ENCODE data around the gene HLA-A. TPM values are rescaled to one million over a fixed set of nuclear protein-coding genes. Genes with fewer than 3 reads are reported as not detected.
"Not testable (repeated sequence)": the region's sequence is repeated elsewhere in the genome, so short reads cannot be mapped to it uniquely, and the experiment has no call there.

The HLA-A gene
- polyA plus RNA-seq, 4 donors, result 162 to 262 (median 187) TPM

- not testable (repeated sequence) for DNase-seq (ENCODE audit: low read depth in 4 of 4, low spot score in 2 of 4)
Observed at GRCh38 chr6:29930047-29930446, 12.3 kb upstream of the HLA-A start.

DNA sequence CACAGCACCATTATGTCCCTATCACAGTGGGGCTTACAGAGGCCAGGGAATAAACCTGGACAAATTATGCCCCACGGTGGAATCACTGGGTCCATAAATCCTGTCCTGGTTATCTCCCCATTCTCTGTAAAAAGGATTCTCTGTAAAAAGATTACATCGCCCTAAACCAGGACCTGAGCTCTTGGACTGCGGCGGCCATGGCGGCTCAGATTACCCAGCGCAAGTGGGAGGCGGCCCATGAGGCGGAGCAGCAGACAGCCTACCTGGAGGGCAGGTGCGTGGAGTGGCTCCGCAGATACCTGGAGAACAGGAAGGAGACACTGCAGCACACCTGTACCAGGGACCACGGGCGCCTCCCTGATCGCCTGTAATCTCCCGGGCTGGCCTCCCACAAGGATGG, 8.4 kb upstream of the HLA-A start:
- no peak for DNase-seq (ENCODE audit: low read depth in 4 of 4, low spot score in 2 of 4)

GRCh38 chr6:29935273-29935955, 6.9 kb upstream of the HLA-A start:
- no peak for DNase-seq (ENCODE audit: low read depth in 4 of 4, low spot score in 2 of 4)

- no peak for DNase-seq (ENCODE audit: low read depth in 4 of 4, low spot score in 2 of 4)
Observed at GRCh38 chr6:29938746-29939508, 3.4 kb upstream of the HLA-A start.

DNA sequence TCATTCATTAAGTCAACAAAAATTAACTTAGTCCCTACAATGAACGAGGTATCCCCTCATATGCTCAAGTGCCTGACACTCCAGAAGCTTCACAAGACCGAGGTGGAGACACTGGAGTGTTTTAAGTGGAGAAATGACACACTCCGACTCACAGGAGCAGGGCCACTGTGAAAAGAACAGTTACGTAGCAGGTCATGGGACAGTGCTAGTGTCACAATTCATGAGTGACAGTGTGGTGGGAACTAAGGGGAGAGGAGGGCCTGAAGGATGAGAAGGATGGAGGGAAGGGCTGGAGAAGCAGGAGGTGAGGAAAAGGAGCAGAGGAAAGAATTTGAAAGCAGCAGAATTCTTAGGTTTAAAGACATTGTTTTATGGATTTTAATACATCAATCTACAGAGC, 1.3 kb upstream of the HLA-A start:
- DNase-seq (ENCODE audit: low read depth in 4 of 4, low spot score in 2 of 4), result no peak

GRCh38 chr6:29941471-29941870, 861 bp upstream of the HLA-A start:
- no peak for DNase-seq (ENCODE audit: low read depth in 4 of 4, low spot score in 2 of 4)

DNA sequence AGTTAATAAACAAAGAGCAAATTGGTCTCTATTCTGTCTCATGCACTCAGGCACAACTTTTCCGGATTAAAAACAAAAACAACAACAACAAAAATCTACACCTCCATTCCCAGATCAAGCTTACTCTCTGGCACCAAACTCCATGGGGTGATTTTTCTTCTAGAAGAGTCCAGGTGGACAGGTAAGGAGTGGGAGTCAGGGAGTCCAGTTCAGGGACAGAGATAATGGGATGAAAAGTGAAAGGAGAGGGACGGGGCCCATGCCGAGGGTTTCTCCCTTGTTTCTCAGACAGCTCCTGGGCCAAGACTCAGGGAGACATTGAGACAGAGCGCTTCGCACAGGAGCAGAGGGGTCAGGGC, 437 bp upstream of the HLA-A start:
- DNase-seq (ENCODE audit: low read depth in 4 of 4, low spot score in 2 of 4), result no peak

DNA sequence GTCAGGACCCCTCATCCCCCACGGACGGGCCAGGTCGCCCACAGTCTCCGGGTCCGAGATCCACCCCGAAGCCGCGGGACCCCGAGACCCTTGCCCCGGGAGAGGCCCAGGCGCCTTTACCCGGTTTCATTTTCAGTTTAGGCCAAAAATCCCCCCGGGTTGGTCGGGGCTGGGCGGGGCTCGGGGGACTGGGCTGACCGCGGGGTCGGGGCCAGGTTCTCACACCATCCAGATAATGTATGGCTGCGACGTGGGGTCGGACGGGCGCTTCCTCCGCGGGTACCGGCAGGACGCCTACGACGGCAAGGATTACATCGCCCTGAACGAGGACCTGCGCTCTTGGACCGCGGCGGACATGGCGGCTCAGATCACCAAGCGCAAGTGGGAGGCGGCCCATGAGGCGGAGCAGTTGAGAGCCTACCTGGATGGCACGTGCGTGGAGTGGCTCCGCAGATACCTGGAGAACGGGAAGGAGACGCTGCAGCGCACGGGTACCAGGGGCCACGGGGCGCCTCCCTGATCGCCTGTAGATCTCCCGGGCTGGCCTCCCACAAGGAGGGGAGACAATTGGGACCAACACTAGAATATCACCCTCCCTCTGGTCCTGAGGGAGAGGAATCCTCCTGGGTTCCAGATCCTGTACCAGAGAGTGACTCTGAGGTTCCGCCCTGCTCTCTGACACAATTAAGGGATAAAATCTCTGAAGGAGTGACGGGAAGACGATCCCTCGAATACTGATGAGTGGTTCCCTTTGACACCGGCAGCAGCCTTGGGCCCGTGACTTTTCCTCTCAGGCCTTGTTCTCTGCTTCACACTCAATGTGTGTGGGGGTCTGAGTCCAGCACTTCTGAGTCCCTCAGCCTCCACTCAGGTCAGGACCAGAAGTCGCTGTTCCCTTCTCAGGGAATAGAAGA, 978 bp downstream of the HLA-A start:
- no peak for DNase-seq (ENCODE audit: low read depth in 4 of 4, low spot score in 2 of 4)

DNA sequence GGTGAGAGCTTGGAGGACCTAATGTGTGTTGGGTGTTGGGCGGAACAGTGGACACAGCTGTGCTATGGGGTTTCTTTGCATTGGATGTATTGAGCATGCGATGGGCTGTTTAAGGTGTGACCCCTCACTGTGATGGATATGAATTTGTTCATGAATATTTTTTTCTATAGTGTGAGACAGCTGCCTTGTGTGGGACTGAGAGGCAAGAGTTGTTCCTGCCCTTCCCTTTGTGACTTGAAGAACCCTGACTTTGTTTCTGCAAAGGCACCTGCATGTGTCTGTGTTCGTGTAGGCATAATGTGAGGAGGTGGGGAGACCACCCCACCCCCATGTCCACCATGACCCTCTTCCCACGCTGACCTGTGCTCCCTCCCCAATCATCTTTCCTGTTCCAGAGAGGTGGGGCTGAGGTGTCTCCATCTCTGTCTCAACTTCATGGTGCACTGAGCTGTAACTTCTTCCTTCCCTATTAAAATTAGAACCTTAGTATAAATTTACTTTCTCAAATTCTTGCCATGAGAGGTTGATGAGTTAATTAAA, 3.0 kb downstream of the HLA-A start:
- no peak for DNase-seq (ENCODE audit: low read depth in 4 of 4, low spot score in 2 of 4)

- DNase-seq (ENCODE audit: low read depth in 4 of 4, low spot score in 2 of 4), result no peak
Observed at GRCh38 chr6:29946223-29947076, 4.1 kb downstream of the HLA-A start.

GRCh38 chr6:29947077-29947980, 5.0 kb downstream of the HLA-A start:
- DNase-seq (ENCODE audit: low read depth in 4 of 4, low spot score in 2 of 4), result no peak

DNA sequence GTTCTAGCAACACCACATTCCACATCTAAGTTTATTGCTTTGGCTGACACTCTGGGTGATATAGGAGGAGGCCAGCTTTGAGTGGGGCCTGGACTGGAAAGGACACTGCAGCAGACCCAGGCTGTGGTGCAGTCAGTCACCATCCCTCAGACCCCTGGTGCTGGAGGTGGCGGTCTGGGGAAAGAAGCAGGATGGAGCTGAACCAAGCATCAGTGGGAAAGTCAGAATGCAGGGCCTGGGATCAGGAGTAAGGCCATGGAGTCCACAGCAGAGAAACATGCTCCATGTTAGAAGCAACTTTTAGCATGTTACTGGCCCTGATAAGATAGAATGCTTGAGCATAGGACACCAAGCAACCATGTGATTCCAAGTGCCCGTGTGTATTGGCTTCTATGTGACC, 5.9 kb downstream of the HLA-A start:
- DNase-seq (ENCODE audit: low read depth in 4 of 4, low spot score in 2 of 4), result no peak

DNA sequence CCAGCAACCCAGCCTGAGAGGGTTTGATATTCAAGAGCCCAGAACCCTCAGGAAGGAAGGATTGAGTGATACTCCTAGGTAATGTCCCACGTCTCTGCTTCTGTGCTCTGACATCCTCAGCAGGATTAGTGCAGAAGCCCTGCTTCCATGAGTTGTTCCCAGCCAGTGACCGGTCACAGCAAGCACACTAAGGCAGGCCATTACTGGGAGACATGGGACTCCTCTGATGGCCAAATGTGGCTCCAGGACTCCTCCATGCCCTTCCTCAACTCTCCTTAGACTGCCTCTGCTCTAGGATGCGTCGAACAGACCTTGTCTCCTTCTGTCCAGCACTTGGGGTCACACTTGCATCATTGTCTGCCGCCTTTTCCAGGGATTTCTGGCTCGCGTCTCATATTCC, 7.6 kb downstream of the HLA-A start:
- DNase-seq (ENCODE audit: low read depth in 4 of 4, low spot score in 2 of 4), result no peak

DNA sequence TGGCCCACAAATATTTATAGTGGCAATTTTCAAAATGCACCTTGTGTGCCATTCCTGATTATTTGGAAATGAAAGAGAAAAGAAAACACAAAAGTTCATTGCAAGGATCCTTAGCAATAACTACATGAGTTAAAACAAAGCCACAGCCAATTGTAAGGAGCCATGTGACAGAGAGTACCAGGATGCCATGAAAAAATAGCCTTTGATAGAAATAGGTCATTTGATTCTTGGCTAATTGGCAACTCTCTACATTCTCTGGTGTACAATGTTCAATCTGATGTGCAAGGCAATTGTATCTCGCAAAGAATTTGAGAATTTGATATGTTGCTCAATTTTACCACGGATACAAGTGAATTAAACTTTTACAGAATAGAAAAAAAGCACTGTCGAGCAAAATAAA, 9.6 kb downstream of the HLA-A start:
- no peak for DNase-seq (ENCODE audit: low read depth in 4 of 4, low spot score in 2 of 4)

DNA sequence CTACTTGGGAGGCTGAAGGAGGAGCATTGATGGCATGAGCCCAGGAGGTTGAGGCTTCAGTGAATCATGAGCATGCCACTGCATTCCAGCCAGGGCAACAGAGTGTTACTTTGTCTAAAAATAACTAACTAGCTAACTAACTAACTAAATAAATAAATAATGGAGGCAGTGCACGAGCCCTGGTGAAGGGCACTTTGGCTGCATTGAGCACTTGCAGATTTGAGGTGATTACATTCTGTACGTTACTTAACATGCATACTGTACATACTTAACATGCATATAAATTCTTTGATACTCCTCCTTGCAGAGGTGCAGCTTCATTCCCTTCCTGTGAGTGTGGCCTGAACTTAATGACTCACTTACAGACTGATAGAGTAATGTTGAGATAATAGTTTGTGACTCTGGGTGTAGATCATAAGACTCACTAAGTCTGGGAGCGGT, 10.7 kb downstream of the HLA-A start:
- no peak for DNase-seq (ENCODE audit: low read depth in 4 of 4, low spot score in 2 of 4)

GRCh38 chr6:29953686-29954085, 11.4 kb downstream of the HLA-A start:
- DNase-seq (ENCODE audit: low read depth in 4 of 4, low spot score in 2 of 4), result no peak

DNA sequence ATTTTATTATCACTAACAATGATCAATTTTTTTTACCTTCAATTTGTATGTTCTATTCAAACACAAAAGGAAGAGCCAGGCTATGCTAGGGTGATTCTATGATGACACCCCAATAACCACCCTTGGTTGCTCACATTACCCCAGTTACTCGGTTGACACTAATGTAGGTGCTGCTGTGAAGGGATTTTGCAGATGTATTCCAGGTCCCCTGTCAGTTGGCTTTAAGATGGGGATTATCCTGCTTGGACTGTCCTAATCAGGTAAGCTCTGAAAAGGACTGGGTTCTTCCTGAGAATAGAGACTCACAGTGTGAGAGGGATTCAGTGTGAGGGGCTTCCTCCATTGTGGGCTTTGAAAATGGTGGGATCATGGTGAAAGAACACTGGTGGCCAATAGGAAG, 11.9 kb downstream of the HLA-A start:
- no peak for DNase-seq (ENCODE audit: low read depth in 4 of 4, low spot score in 2 of 4)

DNA sequence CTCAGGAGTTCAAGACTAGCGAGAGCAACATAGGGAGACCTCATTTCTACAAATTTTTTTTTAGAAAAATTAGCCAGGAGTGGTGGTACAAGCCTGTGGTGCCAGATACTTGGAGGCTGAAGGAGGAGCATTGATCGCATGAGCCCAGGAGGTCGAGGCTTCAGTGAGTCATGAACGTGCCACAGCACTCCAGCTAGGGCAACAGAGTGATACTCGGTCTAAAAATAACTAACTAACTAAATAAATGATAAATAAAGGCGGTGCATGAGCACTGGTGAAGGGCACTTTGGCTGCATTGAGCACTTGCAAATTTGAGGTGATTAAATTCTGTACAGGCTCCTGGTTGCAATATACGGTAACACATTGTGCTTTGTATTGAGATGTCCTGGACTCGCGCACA, 13.5 kb downstream of the HLA-A start:
- no peak for DNase-seq (ENCODE audit: low read depth in 4 of 4, low spot score in 2 of 4)

DNA sequence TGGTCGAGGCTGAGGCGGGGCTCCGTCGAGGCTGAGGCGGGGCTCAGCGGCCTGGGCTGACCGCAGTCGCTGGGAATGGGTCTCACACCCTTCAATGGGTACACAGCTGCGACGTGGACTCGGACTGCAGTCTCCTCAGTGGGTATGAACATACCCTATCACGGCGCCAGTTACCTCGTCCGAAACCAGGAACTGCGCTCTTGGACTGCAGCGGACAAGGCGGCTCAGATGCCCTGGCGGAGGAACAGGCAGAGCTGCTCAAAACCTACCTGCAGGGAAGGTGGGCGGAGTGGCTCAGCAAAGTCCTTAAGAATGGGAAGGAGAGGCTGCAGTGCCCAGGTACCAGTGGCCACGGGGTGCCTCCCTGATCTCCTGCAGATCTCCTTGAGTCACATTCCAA, 14.2 kb downstream of the HLA-A start:
- DNase-seq (ENCODE audit: low read depth in 4 of 4, low spot score in 2 of 4), result no peak

Measured in left renal cortex interstitium (tissue), 4 donors.